HG02870 (cell line): ENCODE data around the gene FBLIM1.

Source experiments
- ATAC-seq: cut with Tn5 transposase; IDR thresholded peaks from one replicate; pipeline ENCODE4 v1.9.1; 2021; ENCODE audit warnings: mild to moderate bottlenecking, moderate library complexity; ENCODE audit not compliant: unreplicated experiment

Gene FBLIM1

GRCh38 chr1:15730936-15731335, 27.7 kb upstream of the FBLIM1 start:
- no peak for ATAC-seq

DNA sequence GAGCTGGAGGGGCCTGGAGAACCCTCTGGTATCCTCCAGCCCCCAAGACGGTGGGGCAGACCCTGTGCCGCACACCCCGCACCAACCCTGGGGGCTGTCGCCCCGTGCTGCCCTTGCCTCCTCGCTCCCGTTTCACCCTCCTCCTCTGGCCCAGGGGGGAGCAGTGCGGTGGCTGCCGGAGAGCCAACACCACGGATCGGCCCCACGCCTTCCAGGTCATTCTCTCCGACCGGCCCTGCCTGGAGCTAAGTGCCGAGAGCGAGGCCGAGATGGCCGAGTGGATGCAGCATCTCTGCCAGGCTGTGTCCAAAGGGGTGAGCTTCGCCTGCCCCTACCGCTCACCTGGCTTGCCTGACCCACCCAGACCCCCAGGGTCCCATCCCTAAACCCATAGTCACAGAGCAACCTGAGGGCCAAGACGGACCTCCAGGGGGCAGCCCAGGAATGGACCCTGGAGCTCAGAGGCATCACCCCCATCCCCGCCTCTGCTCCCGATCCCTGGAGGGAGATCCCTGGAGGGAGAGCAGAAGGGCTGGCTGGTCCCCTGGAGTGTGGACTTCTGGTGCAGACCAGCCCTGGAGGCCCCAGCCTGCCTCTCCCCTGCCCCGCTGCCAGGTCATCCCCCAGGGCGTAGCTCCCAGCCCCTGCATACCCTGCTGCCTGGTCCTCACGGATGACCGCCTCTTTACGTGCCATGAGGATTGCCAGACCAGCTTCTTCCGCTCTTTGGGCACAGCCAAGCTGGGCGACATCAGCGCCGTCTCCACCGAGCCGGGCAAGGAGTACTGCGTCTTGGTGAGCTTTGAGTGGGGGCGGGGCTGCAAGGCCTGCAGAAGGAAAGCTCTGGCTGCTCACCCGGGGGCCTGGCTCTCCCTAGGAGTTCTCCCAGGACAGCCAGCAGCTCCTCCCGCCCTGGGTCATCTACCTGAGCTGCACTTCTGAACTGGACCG, 26.6 kb upstream of the FBLIM1 start:
- ATAC-seq: no peak

GRCh38 chr1:15732686-15733081, 25.9 kb upstream of the FBLIM1 start:
- ATAC-seq: no peak

GRCh38 chr1:15733218-15733725, 25.3 kb upstream of the FBLIM1 start:
- no peak for ATAC-seq

DNA sequence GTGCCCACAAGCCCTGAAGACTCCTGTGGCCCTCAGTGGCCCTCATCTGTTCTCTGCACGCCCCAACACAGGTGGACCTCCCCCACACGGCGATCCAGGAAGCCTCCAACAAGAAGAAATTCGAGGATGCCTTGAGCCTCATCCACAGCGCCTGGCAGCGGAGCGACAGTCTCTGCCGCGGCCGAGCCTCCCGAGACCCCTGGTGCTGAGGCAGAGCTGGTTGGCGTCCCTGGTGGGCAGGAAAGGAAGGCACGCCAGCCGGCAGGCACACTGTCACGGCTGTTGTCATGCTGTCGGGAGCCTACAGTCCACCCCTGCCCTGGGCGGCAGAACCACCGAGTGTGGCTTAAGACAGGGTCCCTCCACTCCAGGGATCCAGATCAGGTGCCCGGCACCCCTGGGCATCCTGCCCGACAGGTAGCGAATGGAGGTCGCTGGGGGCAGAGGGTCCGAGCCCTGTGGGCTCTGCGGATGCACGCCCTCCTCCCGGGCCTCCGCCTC, 24.8 kb upstream of the FBLIM1 start:
- no peak for ATAC-seq

DNA sequence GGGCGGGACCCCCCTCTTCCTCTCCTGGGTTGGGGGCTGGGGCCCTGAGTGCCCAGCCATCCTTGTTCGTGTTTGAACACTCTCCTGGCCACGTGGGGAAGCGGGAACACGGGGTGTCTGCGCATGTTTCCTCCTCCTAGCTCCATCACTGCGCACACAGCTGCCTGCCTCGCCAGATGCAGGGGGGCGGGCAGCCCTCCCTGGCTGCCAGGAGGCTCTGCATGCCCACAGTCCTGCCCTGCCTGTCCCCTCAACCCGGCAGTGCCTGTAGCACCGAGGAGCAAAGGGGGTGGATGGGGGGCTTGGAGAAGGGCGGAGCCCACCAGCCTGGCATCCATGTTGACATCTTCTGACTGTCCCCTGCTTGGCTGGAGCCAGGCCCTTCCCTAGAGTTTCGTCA, 24.3 kb upstream of the FBLIM1 start:
- ATAC-seq: no peak

- no peak for ATAC-seq
These were observed 23.7 kb upstream of the FBLIM1 start for GRCh38 chr1:15734901-15735300.

DNA sequence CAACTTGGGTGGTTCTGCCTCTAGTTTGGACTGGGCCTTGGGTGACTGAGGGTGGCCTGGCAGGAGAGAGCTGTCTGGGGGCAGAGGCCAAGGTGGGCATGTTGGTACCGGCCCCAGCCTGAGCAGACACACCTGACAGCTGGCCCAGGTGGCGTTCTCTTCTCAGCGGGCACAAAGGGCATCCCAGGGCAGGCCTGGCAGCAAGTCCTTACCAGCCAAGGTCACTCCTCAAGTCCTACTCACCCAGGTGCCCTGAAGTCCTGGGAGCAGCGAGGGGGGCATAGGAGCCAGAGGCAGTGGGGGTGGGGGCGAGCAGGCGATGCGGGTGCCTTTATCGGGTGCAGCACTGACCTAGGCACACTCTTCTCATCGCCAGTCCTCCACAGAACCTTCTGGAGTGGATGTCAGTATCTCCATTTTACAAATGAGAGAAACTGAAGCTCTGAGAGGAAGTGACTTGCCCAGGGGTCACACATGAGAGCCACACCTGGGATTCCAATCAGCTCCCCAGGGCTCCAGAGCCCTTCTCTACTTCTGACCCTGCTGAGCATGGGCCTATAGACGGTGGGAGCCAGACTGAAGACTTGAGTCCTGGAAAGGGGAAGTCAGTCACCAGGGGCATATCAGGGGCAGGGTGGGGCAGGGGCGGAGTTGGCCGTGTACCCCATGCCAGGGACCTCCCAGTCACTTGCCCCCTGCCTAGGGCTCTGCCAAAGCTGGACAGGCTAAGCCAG, 23.1 kb upstream of the FBLIM1 start:
- no peak for ATAC-seq

DNA sequence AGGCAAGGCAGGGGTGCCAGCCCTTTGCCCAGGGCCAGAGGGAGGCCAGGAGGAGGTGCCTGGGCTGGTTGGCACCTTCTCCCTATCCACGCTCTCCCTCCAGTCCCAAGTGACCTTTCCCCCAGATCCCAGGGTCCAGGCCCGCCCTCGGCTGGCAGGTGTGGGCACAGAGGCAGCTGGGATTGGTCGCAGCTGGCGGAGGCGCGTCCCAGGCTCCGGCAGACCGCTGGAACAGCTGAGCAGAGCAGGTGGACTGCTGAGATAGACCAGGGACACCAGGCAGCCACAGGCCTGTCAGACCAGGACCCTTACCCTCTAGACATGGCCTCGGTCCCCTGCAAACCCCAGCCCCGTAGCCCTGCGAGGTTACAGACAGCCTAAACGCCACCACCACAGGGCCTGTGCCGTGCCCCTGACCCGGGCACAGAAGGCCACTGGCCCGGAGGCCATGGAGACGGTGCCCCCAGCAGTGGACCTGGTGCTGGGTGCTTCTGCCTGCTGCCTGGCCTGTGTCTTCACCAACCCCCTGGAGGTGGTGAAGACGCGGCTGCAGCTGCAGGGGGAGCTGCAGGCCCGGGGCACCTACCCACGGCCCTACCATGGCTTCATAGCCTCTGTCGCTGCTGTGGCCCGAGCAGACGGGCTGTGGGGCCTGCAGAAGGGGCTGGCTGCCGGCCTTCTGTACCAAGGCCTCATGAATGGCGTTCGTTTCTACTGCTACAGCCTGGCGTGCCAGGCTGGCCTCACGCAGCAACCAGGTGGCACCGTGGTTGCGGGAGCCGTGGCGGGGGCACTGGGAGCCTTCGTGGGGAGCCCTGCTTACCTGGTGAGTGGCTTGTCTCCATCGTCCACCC, 22.3 kb upstream of the FBLIM1 start, which contains the start of gene SLC25A34:
TSS of gene SLC25A34 (plus strand) at position 221 of the 854 bp plus-strand sequence. CDS start at position 449, 228 bp downstream.
- ATAC-seq: no peak

DNA sequence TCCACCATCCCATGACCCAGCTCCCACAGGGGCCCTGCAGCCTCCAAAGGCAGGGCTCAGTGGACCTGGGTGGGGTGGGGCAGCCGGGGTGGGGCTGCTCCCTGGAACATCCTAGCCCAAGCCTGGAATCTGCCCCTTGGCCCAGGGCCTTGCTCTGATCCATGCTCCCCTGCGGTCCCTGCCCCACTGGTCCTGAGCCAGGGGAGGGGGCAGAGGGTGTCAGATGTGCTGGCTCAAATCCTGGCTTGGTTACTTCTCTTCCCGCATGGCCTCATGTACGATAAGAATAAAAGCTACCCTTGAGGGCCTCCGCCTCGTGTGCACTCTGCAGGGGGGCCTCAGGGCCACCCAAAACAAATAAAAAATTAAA, 21.7 kb upstream of the FBLIM1 start:
- ATAC-seq: no peak

DNA sequence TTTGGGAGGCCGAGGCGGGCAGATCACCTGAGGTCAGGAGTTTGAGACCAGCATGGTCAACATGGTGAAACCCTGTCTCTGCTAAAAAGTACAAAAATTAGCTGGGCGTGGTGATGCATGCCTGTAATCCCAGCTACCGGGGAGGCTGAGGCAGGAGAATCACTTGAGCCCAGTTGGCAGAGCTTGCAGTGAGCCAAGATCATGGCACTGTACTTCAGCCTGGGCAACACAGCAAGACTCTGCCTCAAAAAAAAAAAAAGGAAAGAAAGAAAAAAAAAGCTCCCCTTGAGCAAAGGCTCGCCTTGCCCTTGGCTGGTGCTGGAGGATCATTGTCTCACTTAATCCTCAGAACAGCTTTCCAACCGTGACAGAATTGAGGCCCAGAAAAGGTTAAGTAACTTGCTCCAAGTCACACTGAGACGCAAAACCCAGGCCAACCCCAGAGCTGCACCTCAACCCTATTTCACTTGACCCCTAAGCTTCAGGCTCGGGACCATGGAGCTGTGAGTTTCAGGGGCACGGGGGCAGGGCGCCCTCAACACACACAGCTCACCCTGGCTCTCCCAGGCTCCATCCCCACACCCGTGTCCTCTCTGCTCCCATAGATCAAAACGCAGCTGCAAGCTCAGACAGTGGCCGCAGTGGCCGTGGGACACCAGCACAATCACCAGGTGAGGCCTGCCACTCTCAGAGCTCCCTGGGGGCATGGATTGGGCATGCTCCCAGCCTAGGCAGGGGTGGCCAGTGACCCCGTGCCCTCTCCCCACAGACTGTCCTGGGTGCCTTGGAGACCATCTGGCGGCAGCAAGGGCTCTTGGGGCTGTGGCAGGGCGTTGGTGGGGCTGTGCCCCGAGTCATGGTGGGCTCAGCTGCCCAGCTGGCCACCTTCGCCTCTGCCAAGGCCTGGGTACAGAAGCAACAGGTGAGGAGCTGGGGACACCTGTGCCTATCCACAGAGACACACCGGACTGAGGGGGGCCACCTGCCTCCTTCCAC, 21.0 kb upstream of the FBLIM1 start:
- no peak for ATAC-seq

DNA sequence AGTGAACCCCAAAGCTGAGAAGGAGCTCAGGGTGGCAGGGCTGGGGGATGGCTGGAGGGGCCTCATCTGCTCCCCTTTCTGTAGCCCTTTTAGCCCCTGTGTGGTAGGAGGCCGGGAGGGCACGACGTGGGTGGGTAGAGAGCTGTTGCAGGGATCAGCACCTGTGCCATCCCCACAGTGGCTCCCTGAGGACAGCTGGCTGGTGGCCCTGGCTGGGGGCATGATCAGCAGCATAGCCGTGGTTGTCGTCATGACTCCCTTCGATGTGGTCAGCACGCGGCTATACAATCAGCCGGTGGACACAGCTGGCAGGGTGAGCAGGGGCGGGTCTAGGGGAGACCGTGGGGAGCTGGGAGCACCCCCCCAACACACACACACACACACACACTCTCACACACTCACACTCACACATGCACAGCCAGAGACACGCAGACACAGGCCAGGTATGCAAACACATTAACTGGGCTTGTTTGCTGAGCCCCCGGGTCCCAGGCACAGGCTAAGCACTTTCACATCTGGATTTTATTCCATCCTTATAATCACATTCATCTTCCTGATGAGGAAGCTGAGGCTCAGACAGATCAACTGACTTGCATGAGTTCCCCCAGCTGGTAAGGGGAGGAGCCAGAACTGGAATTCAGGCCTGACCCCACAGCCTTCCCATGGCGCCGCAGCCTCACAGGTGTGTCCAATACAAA, 20.0 kb upstream of the FBLIM1 start:
- no peak for ATAC-seq

DNA sequence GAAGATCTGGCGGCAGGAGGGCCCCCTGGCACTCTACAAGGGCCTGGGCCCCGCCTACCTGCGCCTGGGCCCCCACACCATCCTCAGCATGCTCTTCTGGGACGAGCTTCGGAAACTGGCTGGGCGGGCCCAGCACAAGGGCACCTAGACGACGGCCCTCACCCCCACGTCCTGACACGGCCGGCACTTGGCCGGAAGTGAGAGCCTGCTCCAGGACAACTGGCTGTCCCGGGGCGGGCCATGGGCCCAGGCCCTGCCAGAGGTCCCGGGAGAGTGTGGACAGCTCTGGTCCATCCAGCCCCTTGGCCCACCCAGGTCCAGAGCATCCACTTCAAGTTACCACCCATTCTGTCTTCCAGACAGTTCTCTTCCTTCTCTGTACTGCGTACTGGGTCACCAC, 19.3 kb upstream of the FBLIM1 start:
- ATAC-seq: no peak

DNA sequence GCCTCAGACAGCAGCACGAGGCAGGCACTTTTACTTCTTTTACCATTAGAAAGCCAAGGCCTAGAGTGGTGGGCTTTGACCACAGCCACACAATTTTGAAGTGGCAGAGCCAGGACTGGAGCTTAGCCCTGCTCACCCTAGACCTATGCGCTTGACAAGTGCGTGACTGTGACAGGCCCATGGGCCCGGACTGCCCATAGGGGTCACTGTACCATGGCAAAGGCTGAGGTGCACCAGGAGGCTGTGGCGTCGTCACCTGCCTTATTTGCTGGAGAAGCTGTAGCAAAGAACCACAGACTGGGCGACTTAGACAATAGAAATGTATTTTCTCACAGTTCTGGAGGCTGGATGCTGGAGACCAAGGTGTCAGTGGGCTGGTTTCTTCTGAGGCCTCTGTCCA, 18.9 kb upstream of the FBLIM1 start:
- no peak for ATAC-seq

DNA sequence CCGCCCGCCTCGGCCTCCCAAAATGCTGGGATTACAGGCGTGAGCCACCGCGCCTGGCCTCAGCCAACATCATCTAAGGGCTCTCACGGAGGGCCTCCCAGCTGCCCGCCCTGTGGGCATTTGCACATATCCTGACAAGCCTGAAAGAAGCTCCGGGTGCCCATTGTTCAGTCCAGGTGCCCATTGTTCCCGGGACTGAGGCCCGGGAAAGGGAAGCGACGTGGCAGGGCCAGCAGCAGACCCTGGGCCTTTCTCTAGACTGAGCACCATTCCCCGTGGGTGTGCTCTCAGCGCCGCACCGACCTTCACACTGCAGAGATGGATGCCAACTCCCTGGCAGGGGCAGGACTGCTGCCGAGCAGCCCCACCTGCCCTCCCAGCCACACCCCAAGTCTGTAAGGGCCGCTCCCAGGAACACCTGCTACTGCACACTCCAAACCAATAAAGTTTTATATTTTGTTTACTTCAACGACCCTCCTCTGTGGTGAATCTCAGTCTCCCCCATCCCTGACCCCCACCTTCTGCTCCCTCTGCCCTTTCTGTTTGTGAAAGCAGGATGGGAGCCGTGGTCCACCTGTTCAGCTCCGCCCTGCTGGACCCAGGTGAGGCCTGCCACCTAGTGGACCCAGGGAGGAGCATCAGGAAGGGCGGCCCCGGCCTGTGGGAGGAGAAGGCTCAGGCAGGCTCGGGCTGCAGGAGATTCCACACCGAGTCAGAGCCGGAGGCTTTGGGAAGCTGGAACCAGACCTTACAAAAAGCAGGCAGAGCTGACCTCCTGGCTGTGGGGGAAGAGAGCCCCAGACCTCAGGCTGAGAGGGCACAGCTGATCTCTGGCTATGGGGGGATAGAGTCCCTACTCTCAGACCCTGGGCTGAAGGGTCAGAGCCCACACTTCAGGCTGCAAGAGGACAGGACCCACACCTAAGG, 17.4 kb upstream of the FBLIM1 start:
- no peak for ATAC-seq

DNA sequence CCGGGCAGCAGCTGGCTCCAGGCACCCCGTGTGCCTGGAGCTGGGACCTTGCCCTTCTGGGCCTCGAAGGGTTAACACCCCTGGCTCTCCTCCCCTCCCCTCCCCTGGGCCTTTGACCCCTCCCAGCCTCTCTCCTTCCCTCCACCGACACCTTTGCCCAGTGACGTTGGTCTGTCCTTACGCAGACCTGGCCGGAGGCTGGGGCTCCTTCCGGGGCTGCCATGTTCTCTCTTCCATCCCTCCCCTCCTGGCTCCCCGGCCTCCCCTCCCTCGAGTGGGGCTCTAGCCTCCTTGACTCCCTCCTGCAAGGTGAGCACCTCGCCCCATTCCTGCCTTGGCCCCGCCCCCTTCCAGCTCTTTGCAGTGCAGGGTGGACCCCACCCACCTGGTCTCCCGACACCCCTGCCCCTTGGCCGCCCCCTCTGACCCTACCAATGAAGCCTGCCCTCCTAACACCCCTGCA, 16.2 kb upstream of the FBLIM1 start, which contains the start of gene TMEM82:
TSS of gene TMEM82 (plus strand) at position 161 of the 463 bp plus-strand sequence. CDS start at position 222, 61 bp downstream.
- no peak for ATAC-seq

- ATAC-seq: no peak
These were observed 14.4 kb upstream of the FBLIM1 start for GRCh38 chr1:15744122-15744679.
